ENCODE results near the gene FREY1.

FREY1 gene

GRCh38 chr11:45924036-45924915 lies 17.2 kb upstream of the FREY1 start:
- H3K27me3 ChIP-seq (ENCODE audit: insufficient read depth, poor library complexity, severe bottlenecking): no peaks in the 10 kb centered on the region
- no peak overlapping the region for H3K4me3 ChIP-seq (ENCODE audit: severe bottlenecking)
- DNase-seq (ENCODE audit: low spot score) (peak; percentile 45), ATAC-seq (ENCODE audit: low read depth) (no peak)
- TF ChIP-seq, protein P1, sequence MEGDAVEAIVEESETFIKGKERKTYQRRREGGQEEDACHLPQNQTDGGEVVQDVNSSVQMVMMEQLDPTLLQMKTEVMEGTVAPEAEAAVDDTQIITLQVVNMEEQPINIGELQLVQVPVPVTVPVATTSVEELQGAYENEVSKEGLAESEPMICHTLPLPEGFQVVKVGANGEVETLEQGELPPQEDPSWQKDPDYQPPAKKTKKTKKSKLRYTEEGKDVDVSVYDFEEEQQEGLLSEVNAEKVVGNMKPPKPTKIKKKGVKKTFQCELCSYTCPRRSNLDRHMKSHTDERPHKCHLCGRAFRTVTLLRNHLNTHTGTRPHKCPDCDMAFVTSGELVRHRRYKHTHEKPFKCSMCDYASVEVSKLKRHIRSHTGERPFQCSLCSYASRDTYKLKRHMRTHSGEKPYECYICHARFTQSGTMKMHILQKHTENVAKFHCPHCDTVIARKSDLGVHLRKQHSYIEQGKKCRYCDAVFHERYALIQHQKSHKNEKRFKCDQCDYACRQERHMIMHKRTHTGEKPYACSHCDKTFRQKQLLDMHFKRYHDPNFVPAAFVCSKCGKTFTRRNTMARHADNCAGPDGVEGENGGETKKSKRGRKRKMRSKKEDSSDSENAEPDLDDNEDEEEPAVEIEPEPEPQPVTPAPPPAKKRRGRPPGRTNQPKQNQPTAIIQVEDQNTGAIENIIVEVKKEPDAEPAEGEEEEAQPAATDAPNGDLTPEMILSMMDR (IDR thresholded peaks at IDR 0.05; ENCODE audit: poor library complexity, severe bottlenecking): no peak
- peaks cover 14% of the 10 kb centered on the region for H3K4me1 ChIP-seq (ENCODE audit: insufficient read depth, poor library complexity, severe bottlenecking)
- peak overlapping the region; percentile 39 for H3K27ac ChIP-seq (ENCODE audit: poor library complexity, severe bottlenecking)
- no peaks in the 10 kb centered on the region for H3K9me3 ChIP-seq (ENCODE audit: severe bottlenecking)
- H3K36me3 ChIP-seq (ENCODE audit: low read depth): peaks cover 33% of the 10 kb centered on the region

- TF ChIP-seq, protein P1 (IDR thresholded peaks at IDR 0.05; ENCODE audit: poor library complexity, severe bottlenecking): no peak
- no peaks in the 10 kb centered on the region for H3K27me3 ChIP-seq (ENCODE audit: insufficient read depth, poor library complexity, severe bottlenecking)
- no peaks in the 10 kb centered on the region for H3K4me1 ChIP-seq (ENCODE audit: insufficient read depth, poor library complexity, severe bottlenecking)
- DNase-seq (ENCODE audit: low spot score) (peak; percentile 75), ATAC-seq (ENCODE audit: low read depth) (peak; percentile 54)
- H3K36me3 ChIP-seq (ENCODE audit: low read depth): peaks cover 25% of the 10 kb centered on the region
- peak within 1 kb of the TSS; percentile 72 for H3K4me3 ChIP-seq (ENCODE audit: severe bottlenecking)
- no peaks in the 10 kb centered on the region for H3K9me3 ChIP-seq (ENCODE audit: severe bottlenecking)
- peak within 1 kb of the TSS; percentile 39 for H3K27ac ChIP-seq (ENCODE audit: poor library complexity, severe bottlenecking)
Observed at GRCh38 chr11:45922425-45923082, 15.5 kb upstream of the FREY1 start, which contains the start of gene LARGE2. Gene LARGE2 (plus strand): TSS chr11:45922656. CDS start chr11:45922883, 227 bp downstream.

GRCh38 chr11:45921561-45922424 lies 14.7 kb upstream of the FREY1 start:
- peak; percentile 68 for DNase-seq (ENCODE audit: low spot score)
- H3K27me3 ChIP-seq (ENCODE audit: insufficient read depth, poor library complexity, severe bottlenecking): no peaks in the 10 kb centered on the region
- TF ChIP-seq, protein P1 (IDR thresholded peaks at IDR 0.05; ENCODE audit: poor library complexity, severe bottlenecking): no peak
- peaks cover 18% of the 10 kb centered on the region for H3K36me3 ChIP-seq (ENCODE audit: low read depth)
- peak overlapping the region; percentile 72 for H3K4me3 ChIP-seq (ENCODE audit: severe bottlenecking)
- H3K9me3 ChIP-seq (ENCODE audit: severe bottlenecking): no peaks in the 10 kb centered on the region
- H3K4me1 ChIP-seq (ENCODE audit: insufficient read depth, poor library complexity, severe bottlenecking): peaks cover 3% of the 10 kb centered on the region
- peak overlapping the region; percentile 39 for H3K27ac ChIP-seq (ENCODE audit: poor library complexity, severe bottlenecking)
- ATAC-seq (ENCODE audit: low read depth): no peak; the same call in 2 of the 3 replicates

DNA sequence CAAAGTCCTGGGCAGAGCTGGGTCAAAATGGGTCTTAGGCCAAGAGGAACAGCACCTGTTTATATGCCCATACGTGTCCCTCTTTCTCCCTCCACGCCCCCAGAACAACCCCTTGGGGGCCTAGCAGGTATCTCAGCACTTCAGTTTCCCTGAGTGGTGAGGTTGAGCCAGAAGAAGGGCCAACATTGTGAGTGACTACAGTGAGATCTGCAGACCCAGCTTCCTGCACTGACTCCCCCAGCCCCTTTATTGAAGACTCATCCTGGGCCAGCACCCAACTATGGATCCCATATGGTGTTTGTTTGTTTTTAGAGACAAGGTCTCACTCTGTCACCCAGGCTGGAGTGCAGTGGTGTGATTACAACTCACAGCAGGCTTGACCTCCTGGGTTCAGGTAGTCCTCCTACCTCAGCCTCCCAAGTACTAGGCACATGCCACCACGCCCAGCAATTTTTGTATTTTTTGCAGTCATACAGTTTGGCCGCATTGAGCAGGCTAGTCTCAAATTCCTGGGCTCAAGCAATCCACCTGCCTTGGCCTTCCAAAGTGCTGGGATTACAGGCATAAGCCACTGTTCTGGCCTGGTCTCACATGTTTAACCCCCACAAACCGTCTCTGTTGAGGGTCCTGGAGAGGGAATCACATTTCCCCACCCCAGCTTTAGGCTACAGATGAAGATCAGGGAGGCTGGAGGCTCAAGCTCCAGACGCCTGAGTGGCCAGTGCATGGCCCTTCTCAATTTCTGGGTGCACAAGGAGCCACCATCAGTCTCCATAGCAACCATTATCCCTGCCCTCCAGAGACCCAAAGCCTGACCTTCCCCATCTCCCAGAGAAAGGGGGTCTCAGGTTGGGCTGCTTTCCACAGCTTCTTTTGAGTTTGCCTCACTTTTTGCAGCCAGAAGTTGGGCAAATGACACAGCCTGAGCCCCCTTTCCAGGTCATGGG lies 13.7 kb upstream of the FREY1 start:
- H3K36me3 ChIP-seq (ENCODE audit: low read depth): peaks cover 20% of the 10 kb centered on the region
- TF ChIP-seq, protein P1 (IDR thresholded peaks at IDR 0.05; ENCODE audit: poor library complexity, severe bottlenecking): no peak
- ATAC-seq (ENCODE audit: low read depth) (no peak), DNase-seq (ENCODE audit: low spot score) (peak; percentile 34)
- H3K27me3 ChIP-seq (ENCODE audit: insufficient read depth, poor library complexity, severe bottlenecking): no peaks in the 10 kb centered on the region
- no peak overlapping the region for H3K4me3 ChIP-seq (ENCODE audit: severe bottlenecking)
- no peaks in the 10 kb centered on the region for H3K9me3 ChIP-seq (ENCODE audit: severe bottlenecking)
- no peak overlapping the region for H3K27ac ChIP-seq (ENCODE audit: poor library complexity, severe bottlenecking)
- H3K4me1 ChIP-seq (ENCODE audit: insufficient read depth, poor library complexity, severe bottlenecking): peaks cover 3% of the 10 kb centered on the region

All from RWPE2 (cell line).